Breast epithelium (tissue), 3 donors: ENCODE results near the gene FLT4.
"Not testable (repeated sequence)": the region's sequence is repeated elsewhere in the genome, so short reads cannot be mapped to it uniquely, and the experiment has no call there.

Source experiments
- POLR2A ChIP-seq: fragments of 450-650 bp; IDR thresholded peaks from one replicate; pipeline ENCODE4 v1.6.1; 2016; ENCODE audit warnings: antibody characterized with exemption, mild to moderate bottlenecking, moderate library complexity
- TF ChIP-seq, protein P1 (sequence below), 3 donors: fragments of 450-650 bp; IDR thresholded peaks; one replicate each; pipeline ENCODE4 v1.5.1; 2016 to 2017; ENCODE audit warnings: antibody characterized with exemption in 3 of 3, mild to moderate bottlenecking in 3 of 3, moderate library complexity in 3 of 3

- TF ChIP-seq, protein P1, sequence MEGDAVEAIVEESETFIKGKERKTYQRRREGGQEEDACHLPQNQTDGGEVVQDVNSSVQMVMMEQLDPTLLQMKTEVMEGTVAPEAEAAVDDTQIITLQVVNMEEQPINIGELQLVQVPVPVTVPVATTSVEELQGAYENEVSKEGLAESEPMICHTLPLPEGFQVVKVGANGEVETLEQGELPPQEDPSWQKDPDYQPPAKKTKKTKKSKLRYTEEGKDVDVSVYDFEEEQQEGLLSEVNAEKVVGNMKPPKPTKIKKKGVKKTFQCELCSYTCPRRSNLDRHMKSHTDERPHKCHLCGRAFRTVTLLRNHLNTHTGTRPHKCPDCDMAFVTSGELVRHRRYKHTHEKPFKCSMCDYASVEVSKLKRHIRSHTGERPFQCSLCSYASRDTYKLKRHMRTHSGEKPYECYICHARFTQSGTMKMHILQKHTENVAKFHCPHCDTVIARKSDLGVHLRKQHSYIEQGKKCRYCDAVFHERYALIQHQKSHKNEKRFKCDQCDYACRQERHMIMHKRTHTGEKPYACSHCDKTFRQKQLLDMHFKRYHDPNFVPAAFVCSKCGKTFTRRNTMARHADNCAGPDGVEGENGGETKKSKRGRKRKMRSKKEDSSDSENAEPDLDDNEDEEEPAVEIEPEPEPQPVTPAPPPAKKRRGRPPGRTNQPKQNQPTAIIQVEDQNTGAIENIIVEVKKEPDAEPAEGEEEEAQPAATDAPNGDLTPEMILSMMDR (IDR thresholded peaks at IDR 0.05): not testable (repeated sequence)
- TF ChIP-seq POLR2A: not testable (repeated sequence)
Measured at GRCh38 chr5:180678319-180678718, 28.9 kb upstream of the FLT4 start.
